GM12878 (cell line): Measurements from ENCODE around the gene RPLP1. TPM values are rescaled to one million over a fixed set of nuclear protein-coding genes. Genes with fewer than 3 reads are reported as not detected.

Source experiments
- ATAC-seq: fragments of 200-7000 bp; cut with Tn5 transposase; 3 replicates; pipeline ENCODE4 v1.9.1; 2020; ENCODE audit warnings: mild to moderate bottlenecking, moderate library complexity
- BruUV-seq: library from RNA; stranded (reverse); fragments of 400-500 nt; replicated peaks from 2 replicates; lab custom pipeline; 2021; lab: Mats Ljungman, UMichigan
- CTCF ChIA-PET: fragments of 300-600 bp; sonication (Branson Sonifier 250); formaldehyde crosslinking; extraction: SDS; loops from one replicate; lab custom pipeline; 2021; ENCODE audit warnings: inconsistent platforms; lab: Yijun Ruan, JAX
- POLR2A ChIA-PET: fragments of 350-600 bp; formaldehyde crosslinking; extraction: SDS; loops from one replicate; lab custom pipeline; 2021; ENCODE audit warnings: inconsistent platforms; lab: Charles Lee
- RAD21 ChIA-PET: fragments of 300-600 bp; sonication (Branson Sonifier 250); formaldehyde crosslinking; loops from one replicate; lab custom pipeline; 2023; ENCODE audit warnings: antibody characterized with exemption; ENCODE audit not compliant: unreplicated experiment; lab: Charles Lee
- SMC1A ChIA-PET: fragments of 300-600 bp; sonication (Branson Sonifier 250); formaldehyde crosslinking; loops from one replicate; lab custom pipeline; 2023; ENCODE audit not compliant: unreplicated experiment, uncharacterized antibody; lab: Charles Lee
- DNase-seq: peaks from one replicate; pipeline ENCODE4 v3.0.0-alpha.2; 2011; ENCODE audit warnings: low read depth, low spot score
- FAIRE-seq: peaks from 3 replicates; lab custom pipeline; 2011; peaks lifted over from hg19 to GRCh38; lab: Jason Lieb, UNC
- H2AFZ ChIP-seq: 2 replicates; pipeline ENCODE4 v1.6.0; 2011; ENCODE audit warnings: low read depth, low read length, control low read depth; ENCODE audit not compliant: control insufficient read depth
- H3K27ac ChIP-seq: 2 replicates; pipeline ENCODE4 v1.5.1; 2011; ENCODE audit warnings: control low read depth; ENCODE audit not compliant: control insufficient read depth, insufficient read depth
- H3K27me3 ChIP-seq, 2 experiments: replicated peaks in 1 of 2; 2 replicates each; pipeline versions ENCODE4 v1.6.0 to v1.6.1; 2011; ENCODE audit warnings: low read length in 1 of 2; ENCODE audit not compliant: control insufficient read depth in 2 of 2, insufficient read depth in 2 of 2
- H3K36me3 ChIP-seq, 2 experiments: 2 replicates each; pipeline ENCODE4 v1.5.1; 2011; ENCODE audit warnings: low read length in 1 of 2; ENCODE audit not compliant: control insufficient read depth in 2 of 2, insufficient read depth in 2 of 2
- H3K4me1 ChIP-seq: 2 replicates; pipeline ENCODE4 v1.6.1; 2011; ENCODE audit warnings: mild to moderate bottlenecking, low read length, moderate library complexity, mixed read lengths; ENCODE audit not compliant: control insufficient read depth, insufficient read depth
- H3K4me2 ChIP-seq: 2 replicates; pipeline ENCODE4 v1.6.0; 2011; ENCODE audit warnings: control low read depth; ENCODE audit not compliant: control insufficient read depth, insufficient read depth
- H3K4me3 ChIP-seq: fragments of 200-600 bp; sonication (generic); 2 replicates; pipeline ENCODE4 v1.5.1; 2016
- H3K79me2 ChIP-seq: 2 replicates; pipeline ENCODE4 v1.6.0; 2011; ENCODE audit warnings: low read length; ENCODE audit not compliant: control insufficient read depth, insufficient read depth
- H3K9ac ChIP-seq: 2 replicates; pipeline ENCODE4 v1.8.0; 2011; ENCODE audit warnings: low read length, control low read depth, mixed read lengths; ENCODE audit not compliant: control insufficient read depth, insufficient read depth
- H3K9me3 ChIP-seq: replicated peaks from 3 replicates; pipeline ENCODE4 v1.5.1; 2011; ENCODE audit warnings: mild to moderate bottlenecking, low read length; ENCODE audit not compliant: control insufficient read depth, insufficient read depth
- H4K20me1 ChIP-seq: 2 replicates; pipeline ENCODE4 v1.6.0; 2011; ENCODE audit not compliant: control insufficient read depth, insufficient read depth
- ASH2L ChIP-seq: fragments of 300-600, 200-600 bp; sonication (generic); IDR thresholded peaks from 2 replicates; pipeline ENCODE4 v1.6.1; 2017; ENCODE audit warnings: low read depth, mild to moderate bottlenecking, borderline replicate concordance
- CHD1 ChIP-seq: IDR thresholded peaks from 2 replicates; pipeline ENCODE4 v1.6.1; 2012; ENCODE audit warnings: low read depth, low read length, improper control_type of control experiment
- E2F8 ChIP-seq: fragments of 450-650 bp; IDR thresholded peaks from 2 replicates; pipeline ENCODE4 v1.6.1; 2018; ENCODE audit warnings: mild to moderate bottlenecking, low read depth, moderate library complexity; ENCODE audit not compliant: partially characterized antibody
- ETV6 ChIP-seq, 2 experiments: fragments of 450-650 bp in 1 of 2; IDR thresholded peaks in 1 of 2; conservative IDR thresholded peaks in 1 of 2; 2 replicates each; pipeline ENCODE4 v1.6.1; 2014; ENCODE audit warnings: antibody characterized with exemption in 1 of 2, borderline replicate concordance in 1 of 2, low read depth in 1 of 2, mild to moderate bottlenecking in 1 of 2, moderate library complexity in 1 of 2
- EZH2 ChIP-seq: IDR thresholded peaks from 2 replicates; pipeline ENCODE4 v1.6.1; 2012; ENCODE audit warnings: low read depth, mild to moderate bottlenecking, control low read depth, inconsistent platforms, low read length, borderline replicate concordance; ENCODE audit not compliant: control insufficient read depth
- FOXK2 ChIP-seq: fragments of 450-650 bp; IDR thresholded peaks from 2 replicates; pipeline ENCODE4 v1.6.1; 2017; ENCODE audit warnings: mild to moderate bottlenecking, moderate library complexity
- FOXM1 ChIP-seq: IDR thresholded peaks from 2 replicates; pipeline ENCODE4 v1.6.1; 2012; ENCODE audit warnings: low read depth, mild to moderate bottlenecking, inconsistent platforms, low read length, moderate library complexity
- GABPA ChIP-seq: IDR thresholded peaks from 2 replicates; pipeline ENCODE4 v1.6.1; 2014; ENCODE audit warnings: antibody characterized with exemption, low read depth, mild to moderate bottlenecking, inconsistent platforms
- HCFC1 ChIP-seq: fragments of 150-350 bp; IDR thresholded peaks from 2 replicates; pipeline ENCODE4 v1.6.1; 2014; ENCODE audit warnings: low read length
- NFXL1 ChIP-seq: fragments of 450-650 bp; IDR thresholded peaks from 2 replicates; pipeline ENCODE4 v1.6.1; 2017; ENCODE audit warnings: antibody characterized with exemption, mild to moderate bottlenecking, borderline replicate concordance
- NFYA ChIP-seq: IDR thresholded peaks from 2 replicates; pipeline ENCODE4 v1.6.1; 2011; ENCODE audit warnings: low read depth, mild to moderate bottlenecking, low read length, improper control_type of control experiment, borderline replicate concordance
- NR2F1 ChIP-seq: fragments of 450-650 bp; conservative IDR thresholded peaks from 2 replicates; pipeline ENCODE4 v1.6.1; 2017; ENCODE audit warnings: mild to moderate bottlenecking
- RBBP5 ChIP-seq: fragments of 200-600 bp; sonication (generic); conservative IDR thresholded peaks from 2 replicates; pipeline ENCODE4 v1.6.1; 2016
- WGBS: methylation state at CpG from one replicate; pipeline ENCODE4 v1.1.6; 2016; ENCODE audit warnings: low lambda C conversion rate; ENCODE audit not compliant: insufficient replicate concordance, insufficient coverage; ENCODE audit errors: missing lambda C conversion rate; 5-methylcytosine and 5-hydroxymethylcytosine counted together
- in situ Hi-C: fragments of 300-500 bp; cut with MboI; formaldehyde crosslinking; loops from 9 replicates; pipeline ENCODE4 v1.14.3; 2018; ENCODE audit warnings: mixed read lengths
- intact Hi-C: fragments of 100-400 bp; cut with micrococcal nuclease; formaldehyde crosslinking; loops from one replicate; pipeline ENCODE4 v1.14.2; 2022; ENCODE audit not compliant: unreplicated experiment
- polyA plus RNA-seq, 11 experiments: library from polyadenylated mRNA; depleted of rRNA in 4 of 11; unstranded in 6 of 11; stranded (reverse) in 5 of 11; fragments of >200 nt; fragmentation: Nextera tagmentation in 4 of 11; fragmentation: Illumina TruSeq in 1 of 11; extraction: Ambion mirVana in 4 of 11; extraction: Trizol in 1 of 11; gene quantifications; 1 replicate in 1 of 11; 2 replicates in 10 of 11; pipeline versions ENCODE4 v1.2.1 to v1.2.3, GENCODE V29; 2011 to 2016; ENCODE audit warnings: inconsistent platforms in 2 of 11, missing spikeins in 2 of 11, low read depth in 1 of 11
- total RNA-seq, 4 experiments: library from RNA; depleted of rRNA in 3 of 4; stranded (reverse); fragments of >200 nt in 3 of 4; fragmentation: Illumina TruSeq in 1 of 4; extraction: Trizol in 1 of 4; gene quantifications; 2 replicates each; pipeline versions ENCODE4 v1.2.1 to v1.2.3, GENCODE V29; 2013 to 2021

RPLP1 gene
- total and polyA plus RNA-seq, 10 of the 15 experiments (the other 5 are each of a cell fraction or from before 2014, with no cell fraction given): 217 to 3,098 (median 1,664) TPM

- CTCF ChIA-PET: no interaction called here
- no peak for FAIRE-seq
- H3K27me3 ChIP-seq: no peaks in the 10 kb centered on the region
- H3K27ac ChIP-seq: no peak overlapping the region
- peaks cover 19% of the 10 kb centered on the region for H3K79me2 ChIP-seq
- TF ChIP-seq FOXK2 (no peak), ETV6 (conservative IDR thresholded peaks at IDR 0.05 in 1 of 2, IDR thresholded peaks at IDR 0.05 in 1 of 2; ENCODE audit: borderline replicate concordance in 1 of 2, low read depth in 1 of 2) (no peak), NFYA (no peak), EZH2 (no peak), HCFC1 (no peak), RBBP5 (no peak), NR2F1 (no peak), E2F8 (no peak), GABPA (no peak), FOXM1 (no peak), NFXL1 (no peak), CHD1 (no peak), ASH2L (no peak)
- TF ChIP-seq, all 136 proteins: peak for 0
- Histone ChIP-seq H3K4me3 (no peak overlapping the region), H3K4me2 (no peak overlapping the region), H3K9me3 (no peaks in the 10 kb centered on the region), H2AFZ (no peak overlapping the region), H3K4me1 (peaks cover 6% of the 10 kb centered on the region; the same call in 1 of the 2 replicates), H3K9ac (no peak overlapping the region), H3K36me3 (peaks cover 6 to 14% of the 10 kb centered on the region in 2 experiments), H4K20me1 (no peaks in the 10 kb centered on the region)
- ChIA-PET RAD21 (no interaction called here), POLR2A (interaction anchor here (0.6 kb wide), 1 partner anchor 636 kb away, joined by 3 read pairs; no protein-coding TSS in a partner anchor), SMC1A (interaction anchor here (0.7 kb wide), 1 partner anchor 261 kb away, joined by 4 read pairs; no protein-coding TSS in a partner anchor)
- intact Hi-C loops (no loop called here), in situ Hi-C loops (no loop called here)
- WGBS: 50% methylated on average over 2 of the region's 2 CpGs
- BruUV-seq: no TSS peak
- ATAC-seq: no peak
- no peak for DNase-seq
Observed at GRCh38 chr15:69459066-69459465, 6.4 kb downstream of the RPLP1 start.
